ENCODE measurements around the gene SIAH1. TPM values are rescaled to one million over a fixed set of nuclear protein-coding genes. Genes with fewer than 3 reads are reported as not detected.

Gene SIAH1
- total RNA-seq, 1 experiment from 2014 or later, result 27.2 TPM

GRCh38 chr16:48433850-48434530, 48.8 kb upstream of the SIAH1 start:
- DNase-seq, result no peak
- Histone ChIP-seq H3K27me3 (replicated peaks; ENCODE audit: control insufficient read depth, insufficient read depth, low read length) (no peaks in the 10 kb centered on the region), H3K9me3 (no peaks in the 10 kb centered on the region), H3K4me1 (peaks cover 9% of the 10 kb centered on the region), H3K36me3 (ENCODE audit: control insufficient read depth, insufficient read depth, low read length) (no peaks in the 10 kb centered on the region), H3K4me3 (ENCODE audit: low read depth, low read length) (no peak overlapping the region)
- no peak for TF ChIP-seq CTCF (IDR thresholded peaks at IDR 0.05; ENCODE audit: insufficient read depth in 1 of 2, low read depth in 1 of 2, low read length in 1 of 2, severe bottlenecking in 1 of 2, unreplicated experiment in 1 of 2)
- ChIA-PET POLR2A (no interaction called here), CTCF (interaction anchor here (1.0 kb wide), 1 partner anchor 92 kb away, joined by 4 read pairs; no protein-coding TSS in a partner anchor)
- H3K9me3 Mint-ChIP-seq (ENCODE audit: unreplicated experiment), result no peaks in the 10 kb centered on the region
- H3K4me3 Mint-ChIP-seq (ENCODE audit: unreplicated experiment), result no peak overlapping the region
- H3K27me3 Mint-ChIP-seq (ENCODE audit: insufficient read depth, unreplicated experiment), result no peaks in the 10 kb centered on the region
- BruUV-seq (replicated peaks), result no TSS peak
- no peaks in the 10 kb centered on the region for H3K36me3 Mint-ChIP-seq (ENCODE audit: insufficient read depth, unreplicated experiment)
- H3K4me1 Mint-ChIP-seq (ENCODE audit: low read depth, unreplicated experiment), result no peaks in the 10 kb centered on the region
- intact Hi-C loops (cut with micrococcal nuclease; ENCODE audit: unreplicated experiment), result no loop called here
- no peak overlapping the region for H3K27ac Mint-ChIP-seq (ENCODE audit: unreplicated experiment)

GRCh38 chr16:48433116-48433849, 48.1 kb upstream of the SIAH1 start:
- ChIA-PET CTCF (no interaction called here), POLR2A (no interaction called here)
- no TSS peak for BruUV-seq (replicated peaks)
- H3K9me3 Mint-ChIP-seq (ENCODE audit: unreplicated experiment), result no peaks in the 10 kb centered on the region
- Histone ChIP-seq H3K9me3 (no peaks in the 10 kb centered on the region), H3K36me3 (ENCODE audit: control insufficient read depth, insufficient read depth, low read length) (no peaks in the 10 kb centered on the region), H3K27me3 (replicated peaks; ENCODE audit: control insufficient read depth, insufficient read depth, low read length) (no peaks in the 10 kb centered on the region), H3K4me1 (peaks cover 9% of the 10 kb centered on the region), H3K4me3 (ENCODE audit: low read depth, low read length) (no peak overlapping the region)
- no peaks in the 10 kb centered on the region for H3K4me1 Mint-ChIP-seq (ENCODE audit: low read depth, unreplicated experiment)
- DNase-seq, result no peak
- intact Hi-C loops (cut with micrococcal nuclease; ENCODE audit: unreplicated experiment), result no loop called here
- no peaks in the 10 kb centered on the region for H3K27me3 Mint-ChIP-seq (ENCODE audit: insufficient read depth, unreplicated experiment)
- no peak for TF ChIP-seq CTCF (IDR thresholded peaks at IDR 0.05; ENCODE audit: insufficient read depth in 1 of 2, low read depth in 1 of 2, low read length in 1 of 2, severe bottlenecking in 1 of 2, unreplicated experiment in 1 of 2)
- H3K4me3 Mint-ChIP-seq (ENCODE audit: unreplicated experiment), result no peak overlapping the region
- H3K27ac Mint-ChIP-seq (ENCODE audit: unreplicated experiment), result no peak overlapping the region
- no peaks in the 10 kb centered on the region for H3K36me3 Mint-ChIP-seq (ENCODE audit: insufficient read depth, unreplicated experiment)

- Histone ChIP-seq H3K36me3 (ENCODE audit: control insufficient read depth, insufficient read depth, low read length) (no peaks in the 10 kb centered on the region), H3K4me1 (peaks cover 9% of the 10 kb centered on the region), H3K4me3 (ENCODE audit: low read depth, low read length) (no peak overlapping the region), H3K27me3 (replicated peaks; ENCODE audit: control insufficient read depth, insufficient read depth, low read length) (no peaks in the 10 kb centered on the region), H3K9me3 (no peaks in the 10 kb centered on the region)
- CTCF ChIA-PET, result no interaction called here
- POLR2A ChIA-PET, result no interaction called here
- no peaks in the 10 kb centered on the region for H3K27me3 Mint-ChIP-seq (ENCODE audit: insufficient read depth, unreplicated experiment)
- no peaks in the 10 kb centered on the region for H3K4me1 Mint-ChIP-seq (ENCODE audit: low read depth, unreplicated experiment)
- intact Hi-C loops (cut with micrococcal nuclease; ENCODE audit: unreplicated experiment), result no loop called here
- no peak for TF ChIP-seq CTCF (IDR thresholded peaks at IDR 0.05; ENCODE audit: insufficient read depth in 1 of 2, low read depth in 1 of 2, low read length in 1 of 2, severe bottlenecking in 1 of 2, unreplicated experiment in 1 of 2)
- H3K9me3 Mint-ChIP-seq (ENCODE audit: unreplicated experiment), result no peaks in the 10 kb centered on the region
- no peaks in the 10 kb centered on the region for H3K36me3 Mint-ChIP-seq (ENCODE audit: insufficient read depth, unreplicated experiment)
- H3K4me3 Mint-ChIP-seq (ENCODE audit: unreplicated experiment), result no peak overlapping the region
- H3K27ac Mint-ChIP-seq (ENCODE audit: unreplicated experiment), result no peak overlapping the region
- no peak for DNase-seq
- BruUV-seq (replicated peaks), result no TSS peak
Observed at GRCh38 chr16:48432136-48432535, 46.9 kb upstream of the SIAH1 start.
